GM12892 (cell line): ENCODE results near the gene DCANP1.

Experiments used
- DNase-seq: peaks from one replicate; pipeline ENCODE4 v3.0.0; 2011; ENCODE audit not compliant: insufficient read length
- FAIRE-seq: peaks from 2 replicates; lab custom pipeline; 2011; peaks lifted over from hg19 to GRCh38; lab: Jason Lieb, UNC
- POLR2A ChIP-seq: IDR thresholded peaks from 2 replicates; pipeline ENCODE4 v1.6.1; 2011; ENCODE audit warnings: low read depth, low read length, control low read depth
- POLR2AphosphoS5 ChIP-seq: IDR thresholded peaks from 2 replicates; pipeline ENCODE4 v1.6.1; 2011; ENCODE audit warnings: low read depth, low read length, control low read depth
- TAF1 ChIP-seq: IDR thresholded peaks from 2 replicates; pipeline ENCODE4 v1.6.1; 2011; ENCODE audit warnings: low read depth, mild to moderate bottlenecking, control low read depth, low read length, borderline replicate concordance

DCANP1 gene

DNA sequence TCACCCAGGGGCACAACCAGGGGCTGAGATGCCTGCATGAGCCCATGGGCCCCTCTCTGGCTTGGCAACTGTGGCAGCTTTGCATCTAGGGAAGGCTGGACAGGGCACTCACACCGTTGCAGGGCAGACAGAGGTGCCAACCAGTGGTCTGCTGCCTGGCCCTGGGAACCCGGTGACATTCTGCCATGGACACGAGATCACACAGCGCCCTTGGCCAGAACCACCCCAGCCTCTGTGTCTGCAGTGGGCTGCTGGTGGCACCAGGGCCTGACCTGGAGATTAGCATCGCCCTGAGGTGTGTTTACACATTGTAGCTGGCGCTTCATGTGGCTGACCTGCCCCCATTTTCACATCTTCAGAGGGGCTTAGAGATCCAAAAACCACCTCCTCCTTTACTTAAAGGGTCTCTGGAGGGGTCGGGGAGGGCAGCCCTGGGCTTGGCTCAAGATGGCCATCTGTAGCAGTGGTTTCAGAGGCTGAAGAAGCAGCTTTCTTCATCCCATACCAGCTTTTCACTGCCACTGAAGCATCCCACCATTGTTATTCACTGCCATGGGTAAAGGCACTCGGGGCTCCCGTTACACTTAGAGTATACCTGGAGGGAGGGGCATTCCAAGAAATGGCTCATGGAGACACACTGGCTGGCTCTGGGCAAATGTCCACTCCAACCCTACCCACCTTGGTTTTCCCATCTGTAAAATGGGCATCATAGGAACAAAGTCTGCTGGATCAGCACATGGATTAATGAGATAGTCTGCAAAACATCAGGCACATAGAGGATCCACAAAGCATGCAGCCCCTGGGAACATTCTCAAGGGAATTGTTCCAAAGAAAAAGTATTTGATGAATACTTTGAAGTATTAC lies 11.4 kb downstream of the DCANP1 start:
- no peak for DNase-seq
- TF ChIP-seq TAF1 = no peak
- no peak for TF ChIP-seq POLR2A
- TF ChIP-seq POLR2AphosphoS5 = no peak

DNA sequence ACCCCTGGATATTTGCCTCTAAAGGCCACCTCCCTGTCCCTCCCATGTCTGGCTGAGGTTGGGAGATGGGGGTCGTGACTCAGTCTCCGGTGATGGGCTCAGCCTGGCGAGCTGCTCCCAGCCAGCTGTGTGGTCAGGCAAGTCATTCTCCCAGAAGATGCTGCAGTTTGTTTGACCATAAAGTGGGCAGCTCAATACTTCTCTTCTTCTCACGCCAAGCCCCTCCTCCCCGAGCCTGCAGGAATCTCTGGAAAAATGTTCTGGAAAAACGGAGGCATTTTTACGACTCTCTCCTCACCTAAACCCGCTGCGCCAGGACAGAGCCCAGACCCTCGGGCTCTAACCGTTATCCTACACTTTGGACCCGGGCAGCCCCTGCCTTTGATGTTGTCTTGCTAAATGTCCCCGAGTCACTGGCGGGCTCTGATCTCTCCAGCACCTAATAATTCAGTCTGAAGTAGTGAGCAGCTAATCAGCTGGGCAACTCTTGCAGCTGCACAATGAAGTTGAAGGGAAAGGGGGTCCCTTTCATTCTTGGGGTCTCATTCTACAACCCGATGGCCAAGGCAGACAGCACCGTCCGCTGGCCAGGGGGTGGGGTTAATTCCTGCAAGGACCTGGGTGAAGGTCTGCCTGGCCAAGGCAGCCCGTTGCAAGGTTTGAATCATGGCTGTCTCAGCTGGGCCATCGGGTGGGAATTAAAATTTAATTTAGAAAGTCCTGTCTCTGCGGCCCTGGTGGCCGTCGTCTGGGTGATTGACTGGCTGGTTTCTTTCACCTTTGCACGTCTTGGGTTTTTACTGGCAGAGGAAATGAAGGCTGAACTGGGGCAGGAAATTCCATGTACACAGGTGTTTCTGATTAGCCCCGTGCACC lies 12.3 kb downstream of the DCANP1 start:
- DNase-seq (no peak), FAIRE-seq (no peak)
- TF ChIP-seq POLR2AphosphoS5 (no peak), POLR2A (no peak), TAF1 (no peak)

More for the DNA sequence above, 11.4 kb downstream of the DCANP1 start:
- no peak for FAIRE-seq

DNA sequence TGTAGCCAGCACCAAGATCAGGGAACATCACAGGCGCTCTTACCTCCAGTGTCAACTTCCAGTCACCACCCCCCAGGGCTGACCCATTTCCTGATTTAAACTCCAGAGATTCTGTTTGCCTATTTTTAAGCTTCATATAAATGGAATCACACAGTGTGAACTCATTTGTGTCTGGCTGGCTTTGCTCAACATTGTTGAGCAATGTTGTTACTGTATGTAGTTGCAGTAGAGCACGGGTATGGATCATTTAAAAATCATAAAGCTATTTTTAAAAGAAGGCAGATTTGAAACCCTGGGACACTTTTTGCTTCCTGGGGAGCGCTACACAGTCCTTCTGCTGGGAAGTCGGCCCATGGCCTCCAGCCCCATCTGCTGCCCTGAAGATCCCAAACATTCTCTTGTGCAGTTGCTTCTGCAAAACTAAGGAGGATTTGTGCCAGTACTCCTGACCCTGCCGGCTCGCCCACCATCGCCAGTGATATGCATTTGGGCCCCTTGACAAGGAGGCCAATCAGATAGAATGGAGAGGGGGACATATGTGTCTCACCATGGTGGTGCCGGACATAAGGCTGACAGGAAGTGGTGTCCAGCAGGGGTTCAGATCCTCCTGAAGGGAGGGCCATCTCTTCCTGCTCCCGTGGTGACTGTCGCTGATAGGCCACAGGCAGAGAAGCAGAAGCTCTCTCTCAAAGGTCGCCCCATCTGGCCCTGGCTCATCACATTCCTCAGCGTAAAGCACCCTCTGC lies 13.3 kb downstream of the DCANP1 start:
- FAIRE-seq = no peak
- no peak for TF ChIP-seq POLR2AphosphoS5
- TF ChIP-seq TAF1 = no peak
- TF ChIP-seq POLR2A = no peak
- DNase-seq = no peak

DNA sequence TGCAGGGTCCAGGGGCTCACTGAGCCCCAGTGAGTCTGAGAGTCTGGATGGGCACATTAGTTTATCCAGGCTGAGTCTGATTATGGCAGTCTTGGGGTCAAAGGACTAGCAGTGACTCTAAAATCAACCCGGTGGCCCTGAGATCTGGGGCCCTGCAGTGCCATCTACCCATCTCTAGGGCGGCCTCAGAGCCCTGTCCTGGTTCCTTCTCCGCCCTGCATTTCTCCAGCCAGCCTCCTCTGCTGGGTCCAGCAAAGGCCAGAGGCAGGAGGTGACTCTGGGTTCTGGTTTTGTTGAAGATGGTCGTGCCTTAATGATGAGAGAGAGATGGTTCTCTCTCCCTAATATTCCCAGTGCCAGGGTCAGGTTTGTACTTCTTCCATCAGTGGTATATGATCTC lies 15.0 kb downstream of the DCANP1 start:
- FAIRE-seq = no peak

DNA sequence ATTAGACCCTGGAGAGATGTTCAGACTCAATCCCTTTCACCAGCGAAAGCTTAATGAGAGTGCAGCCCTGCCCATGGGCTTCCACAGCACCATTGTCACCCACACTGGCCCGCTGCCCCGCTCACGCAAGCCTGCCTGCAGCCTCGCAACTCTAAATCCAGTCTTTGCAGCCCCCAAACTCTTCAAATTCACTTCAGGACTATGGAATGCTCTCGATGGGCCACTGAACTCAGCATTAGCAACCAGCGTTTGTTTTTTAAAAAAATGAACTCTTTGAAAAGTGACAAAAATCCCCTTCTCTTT lies 17.1 kb downstream of the DCANP1 start:
- DNase-seq (no peak), FAIRE-seq (no peak)
- no peak for TF ChIP-seq POLR2AphosphoS5
- TF ChIP-seq POLR2A = no peak

More for the DNA sequence above, 15.0 kb downstream of the DCANP1 start:
- no peak for TF ChIP-seq POLR2AphosphoS5
- TF ChIP-seq POLR2A = no peak
- TF ChIP-seq TAF1 = no peak
- no peak for DNase-seq

DNA sequence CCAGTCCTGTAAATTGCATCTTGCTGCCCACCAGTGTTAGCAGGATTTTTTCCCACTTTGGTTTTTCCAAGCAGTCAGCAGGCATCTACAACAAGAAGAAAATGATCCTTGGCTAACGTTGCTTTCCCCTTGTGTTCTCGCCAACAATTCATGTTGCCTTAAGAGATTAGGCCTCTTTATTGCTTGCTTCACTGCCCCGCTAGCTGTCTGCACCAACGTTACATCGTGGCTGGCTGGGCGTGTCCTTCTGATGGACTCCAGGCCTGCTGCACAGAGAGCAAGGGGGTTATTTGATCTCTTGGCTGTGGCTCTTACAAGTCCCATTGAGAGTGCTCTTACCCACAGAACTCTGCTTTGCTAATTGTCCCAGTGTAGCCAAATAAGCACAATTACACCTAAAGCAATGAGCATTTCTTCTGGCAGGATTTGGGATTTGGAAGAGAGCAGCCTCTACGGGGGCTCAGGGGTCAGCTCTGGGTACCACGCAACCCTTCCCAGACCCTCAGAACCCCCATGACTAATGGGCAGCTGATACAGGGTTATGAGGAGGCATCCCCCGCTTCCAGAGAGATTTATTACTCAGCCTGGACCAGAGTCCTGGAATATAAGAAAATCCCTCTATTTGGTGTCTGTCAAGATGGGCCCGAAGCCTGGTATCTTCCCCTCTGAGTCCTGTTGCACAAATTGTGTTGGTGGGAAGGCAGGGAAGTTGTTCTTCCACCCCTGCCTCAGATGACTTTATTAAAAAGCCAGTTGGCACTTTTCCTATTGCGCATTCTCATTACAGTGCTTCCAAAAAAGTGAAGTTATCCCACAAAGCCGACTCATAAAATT lies 17.6 kb downstream of the DCANP1 start:
- TF ChIP-seq POLR2A = no peak
- TF ChIP-seq POLR2AphosphoS5 = no peak
- no peak for TF ChIP-seq TAF1
- FAIRE-seq (no peak), DNase-seq (no peak)

DNA sequence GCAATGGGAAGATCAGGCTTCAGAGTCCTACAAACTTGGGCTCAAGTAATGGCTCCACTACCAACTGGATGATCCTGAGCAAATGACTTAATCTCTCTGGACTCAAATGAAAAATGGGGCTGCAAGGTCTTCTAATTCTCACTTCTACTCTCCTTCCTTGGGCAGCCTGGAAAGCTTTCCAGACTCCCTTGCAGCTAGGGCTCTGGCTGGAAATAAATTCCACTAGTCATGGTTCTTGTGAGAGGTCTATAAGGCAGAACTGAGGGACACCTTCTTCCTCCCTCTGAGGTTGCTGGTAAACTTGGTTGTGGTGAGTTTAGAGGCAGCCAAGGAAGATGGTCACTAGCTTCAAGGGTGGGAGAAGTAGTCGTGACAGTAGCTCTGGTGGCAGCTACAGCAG lies 18.6 kb downstream of the DCANP1 start:
- FAIRE-seq = no peak
- TF ChIP-seq TAF1 (no peak), POLR2AphosphoS5 (no peak), POLR2A (no peak)
- no peak for DNase-seq

DNA sequence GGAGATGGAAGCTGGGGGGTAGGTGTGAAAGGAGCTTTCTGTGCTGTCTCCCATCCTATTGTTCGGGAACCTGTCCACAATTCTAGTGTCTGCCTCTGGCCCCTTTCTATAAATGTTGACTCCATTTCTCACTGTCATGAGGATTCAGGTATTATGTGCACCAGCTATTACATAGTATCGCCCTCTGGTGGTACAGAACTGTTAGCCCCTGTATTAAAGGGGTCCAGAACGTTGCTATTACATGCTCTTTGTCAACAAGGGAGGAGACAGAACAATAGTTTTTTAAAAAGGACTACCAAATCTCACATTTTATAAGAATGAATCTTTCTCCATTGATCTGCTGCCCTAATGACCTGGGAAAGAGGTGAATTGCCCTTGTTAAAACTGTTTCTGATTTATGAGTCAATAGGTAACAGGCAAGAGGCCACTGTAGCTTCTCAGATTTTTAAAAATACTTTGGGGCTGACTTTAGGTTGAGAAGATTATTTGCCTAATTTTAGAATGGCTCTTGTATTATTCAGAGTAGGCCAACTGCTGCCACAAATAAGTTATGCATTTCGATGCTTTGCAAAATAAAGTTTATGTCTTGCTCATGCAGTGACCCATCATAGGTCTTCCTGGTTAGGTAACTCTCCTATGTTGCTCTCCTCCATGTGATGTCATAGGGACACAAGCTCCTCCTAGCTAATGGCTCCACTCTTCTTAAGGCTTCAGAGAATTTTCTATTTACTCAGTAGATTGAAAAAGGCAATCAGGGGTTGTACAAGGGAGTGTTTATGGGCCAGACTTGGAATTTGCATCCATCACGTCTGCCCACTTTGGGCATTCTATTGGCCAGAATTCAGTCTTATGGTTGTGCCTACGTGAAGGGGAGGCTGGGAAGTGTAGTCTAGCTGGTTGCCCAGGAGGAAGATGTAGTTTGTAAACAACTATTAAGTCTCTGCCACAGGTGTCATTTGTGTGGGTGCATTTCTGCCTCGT lies 20.8 kb downstream of the DCANP1 start:
- FAIRE-seq (peak; percentile 92), DNase-seq (no peak)
- no peak for TF ChIP-seq TAF1
- TF ChIP-seq POLR2AphosphoS5 = no peak
- TF ChIP-seq POLR2A = no peak

DNA sequence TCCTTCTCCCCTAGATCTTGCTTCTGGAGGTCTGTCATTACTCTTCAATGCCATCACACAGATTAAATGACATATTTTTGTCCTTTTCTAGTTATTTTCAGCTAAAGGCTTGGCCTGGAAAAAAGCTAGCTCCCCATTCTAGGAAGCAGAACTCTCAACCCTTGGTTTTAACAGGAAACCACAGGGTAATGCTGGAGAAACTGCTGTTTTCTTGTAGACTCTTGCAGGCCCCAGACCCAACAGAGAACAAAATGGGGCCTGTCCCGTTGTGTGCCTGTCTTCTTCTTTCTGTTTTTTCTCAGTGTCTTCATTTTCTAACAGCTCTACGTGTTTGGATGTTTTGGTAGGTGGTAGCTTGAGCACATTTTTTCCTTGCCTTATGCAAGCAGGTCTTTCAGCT lies 21.5 kb downstream of the DCANP1 start:
- FAIRE-seq (no peak), DNase-seq (no peak)
- no peak for TF ChIP-seq POLR2A
- TF ChIP-seq TAF1 = no peak
- TF ChIP-seq POLR2AphosphoS5 = no peak

DNA sequence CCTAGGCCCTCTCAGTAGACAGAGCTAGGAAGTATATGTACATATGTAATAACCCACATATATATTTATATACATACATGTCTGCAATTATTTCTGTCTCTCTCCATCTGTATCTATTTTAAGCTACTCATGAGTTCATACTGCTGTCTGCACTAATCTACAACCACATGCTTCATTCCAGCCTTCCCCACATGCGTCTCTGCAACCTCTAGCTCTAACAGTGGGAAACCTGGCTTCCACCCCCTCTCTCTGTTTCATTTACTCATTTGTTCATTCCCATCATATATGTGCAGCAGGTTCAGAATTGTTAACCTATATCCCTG lies 23.3 kb downstream of the DCANP1 start:
- FAIRE-seq (no peak), DNase-seq (no peak)
- TF ChIP-seq TAF1 = no peak
